ENCODE data around the gene DNAH12.
"Not testable (repeated sequence)": the region's sequence is repeated elsewhere in the genome, so short reads cannot be mapped to it uniquely, and the experiment has no call there.

DNA sequence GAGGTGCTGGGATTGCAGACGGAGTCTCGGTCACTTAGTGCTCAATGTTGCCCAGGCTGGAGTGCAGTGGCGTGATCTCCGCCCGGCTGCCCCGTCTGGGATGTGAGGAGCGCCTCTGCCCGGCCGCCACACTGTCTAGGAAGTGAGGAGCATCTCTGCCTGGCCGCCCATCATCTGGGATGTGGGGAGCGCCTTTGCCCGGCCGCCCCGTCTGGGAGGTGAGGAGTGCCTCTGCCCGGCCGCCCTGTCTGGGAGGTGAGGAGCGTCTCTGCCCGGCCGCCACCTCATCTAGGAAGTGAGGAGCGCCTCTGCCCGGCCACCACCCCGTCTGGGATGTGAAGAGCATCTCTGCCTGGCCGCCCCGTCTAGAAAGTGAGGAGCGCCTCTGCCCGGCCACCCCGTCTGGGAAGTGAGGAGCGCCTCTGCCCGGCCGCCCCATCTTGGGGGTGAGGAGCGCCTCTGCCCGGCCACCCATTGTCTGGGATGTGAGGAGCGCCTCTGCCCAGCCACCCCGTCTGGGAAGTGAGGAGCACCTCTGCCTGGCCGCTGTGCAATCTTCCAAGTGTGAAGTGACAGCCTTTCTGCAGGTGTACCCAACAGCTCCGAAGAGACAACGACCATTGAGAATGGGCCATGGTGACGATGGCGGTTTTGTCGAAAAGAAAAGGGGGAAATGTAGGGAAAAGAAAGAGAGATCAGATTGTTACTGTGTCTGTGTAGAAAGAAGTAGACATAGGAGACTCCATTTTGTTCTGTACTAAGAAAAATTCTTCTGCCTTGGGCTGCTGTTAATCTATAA lies 205.7 kb downstream of the DNAH12 start:
- TF ChIP-seq, protein P1, sequence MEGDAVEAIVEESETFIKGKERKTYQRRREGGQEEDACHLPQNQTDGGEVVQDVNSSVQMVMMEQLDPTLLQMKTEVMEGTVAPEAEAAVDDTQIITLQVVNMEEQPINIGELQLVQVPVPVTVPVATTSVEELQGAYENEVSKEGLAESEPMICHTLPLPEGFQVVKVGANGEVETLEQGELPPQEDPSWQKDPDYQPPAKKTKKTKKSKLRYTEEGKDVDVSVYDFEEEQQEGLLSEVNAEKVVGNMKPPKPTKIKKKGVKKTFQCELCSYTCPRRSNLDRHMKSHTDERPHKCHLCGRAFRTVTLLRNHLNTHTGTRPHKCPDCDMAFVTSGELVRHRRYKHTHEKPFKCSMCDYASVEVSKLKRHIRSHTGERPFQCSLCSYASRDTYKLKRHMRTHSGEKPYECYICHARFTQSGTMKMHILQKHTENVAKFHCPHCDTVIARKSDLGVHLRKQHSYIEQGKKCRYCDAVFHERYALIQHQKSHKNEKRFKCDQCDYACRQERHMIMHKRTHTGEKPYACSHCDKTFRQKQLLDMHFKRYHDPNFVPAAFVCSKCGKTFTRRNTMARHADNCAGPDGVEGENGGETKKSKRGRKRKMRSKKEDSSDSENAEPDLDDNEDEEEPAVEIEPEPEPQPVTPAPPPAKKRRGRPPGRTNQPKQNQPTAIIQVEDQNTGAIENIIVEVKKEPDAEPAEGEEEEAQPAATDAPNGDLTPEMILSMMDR (IDR thresholded peaks at IDR 0.05): not testable (repeated sequence)
- TF ChIP-seq POLR2A (IDR thresholded peaks at IDR 0.05): not testable (repeated sequence)

All from esophagus squamous epithelium (tissue), 4 donors.